ENCODE results near the gene EBP.
"Not testable (repeated sequence)": the region's sequence is repeated elsewhere in the genome, so short reads cannot be mapped to it uniquely, and the experiment has no call there.

EBP gene

GRCh38 chrX:48523682-48524081, 2.1 kb downstream of the EBP start:
- DNase-seq (ENCODE audit: low read depth in 3 of 3): no peak

- DNase-seq (ENCODE audit: low read depth in 3 of 3): not testable (repeated sequence)
Observed at GRCh38 chrX:48525853-48526252, 4.2 kb downstream of the EBP start.

GRCh38 chrX:48530736-48531135, 9.1 kb downstream of the EBP start:
- no peak for DNase-seq (ENCODE audit: low read depth in 3 of 3)

- DNase-seq (ENCODE audit: low read depth in 3 of 3): no peak
Observed at GRCh38 chrX:48531358-48531959, 9.9 kb downstream of the EBP start.

- no peak for DNase-seq (ENCODE audit: low read depth in 3 of 3)
Observed at GRCh38 chrX:48532161-48532560, 10.6 kb downstream of the EBP start.

GRCh38 chrX:48533165-48533564, 11.6 kb downstream of the EBP start:
- DNase-seq (ENCODE audit: low read depth in 3 of 3): no peak

- DNase-seq (ENCODE audit: low read depth in 3 of 3): no peak
Observed at GRCh38 chrX:48538641-48539344, 17.2 kb downstream of the EBP start.

GRCh38 chrX:48539345-48540027, 17.9 kb downstream of the EBP start, which contains the start of gene TBC1D25:
TBC1D25 (plus strand) TSS chrX:48539714; CDS start chrX:48539798, 84 bp downstream.
- DNase-seq (ENCODE audit: low read depth in 3 of 3): peak; percentile 88 to 97 (median 90)

- peak; percentile 31 to 44 (median 34) for DNase-seq (ENCODE audit: low read depth in 3 of 3)
Observed at GRCh38 chrX:48540028-48540375, 18.4 kb downstream of the EBP start.

GRCh38 chrX:48540480-48540879, 18.9 kb downstream of the EBP start:
- no peak for DNase-seq (ENCODE audit: low read depth in 3 of 3)

GRCh38 chrX:48541140-48541814, 19.7 kb downstream of the EBP start:
- no peak for DNase-seq (ENCODE audit: low read depth in 3 of 3)

GRCh38 chrX:48548871-48549270, 27.3 kb downstream of the EBP start:
- no peak for DNase-seq (ENCODE audit: low read depth in 3 of 3)

- DNase-seq (ENCODE audit: low read depth in 3 of 3): not testable (repeated sequence)
Observed at GRCh38 chrX:48555731-48556325, 34.2 kb downstream of the EBP start.

GRCh38 chrX:48558271-48558670, 36.7 kb downstream of the EBP start:
- DNase-seq (ENCODE audit: low read depth in 3 of 3): no peak

GRCh38 chrX:48559636-48560035, 38.0 kb downstream of the EBP start:
- no peak for DNase-seq (ENCODE audit: low read depth in 3 of 3)

- DNase-seq (ENCODE audit: low read depth in 3 of 3): no peak
Observed at GRCh38 chrX:48560056-48560455, 38.4 kb downstream of the EBP start.

- no peak for DNase-seq (ENCODE audit: low read depth in 3 of 3)
Observed at GRCh38 chrX:48560681-48561080, 39.1 kb downstream of the EBP start.

GRCh38 chrX:48569958-48570357, 48.4 kb downstream of the EBP start:
- no peak for DNase-seq (ENCODE audit: low read depth in 3 of 3)

GRCh38 chrX:48573690-48574269, 52.2 kb downstream of the EBP start:
- DNase-seq (ENCODE audit: low read depth in 3 of 3): no peak

GRCh38 chrX:48574270-48575266, 53.0 kb downstream of the EBP start, which contains the start of gene RBM3:
RBM3 (plus strand) TSS chrX:48574484; CDS start chrX:48575181, 697 bp downstream.
- peak; percentile 77 to 88 (median 80) for DNase-seq (ENCODE audit: low read depth in 3 of 3)

All from stimulated activated CD4-positive, alpha-beta T cell treated with anti-CD3 and anti-CD28 coated beads, TNF-alpha, amount 100 ng/mL, for 24 hours (primary cell).